DMS53 (cell line): ENCODE data around the gene OTOG.
A peak's percentile ranks its signal among the peaks of the same experiment; 100 is the strongest.

Source experiments
- DNase-seq: peaks from one replicate; lab custom pipeline; 2025; lab: John Stamatoyannopoulos, UW

The OTOG gene

DNA sequence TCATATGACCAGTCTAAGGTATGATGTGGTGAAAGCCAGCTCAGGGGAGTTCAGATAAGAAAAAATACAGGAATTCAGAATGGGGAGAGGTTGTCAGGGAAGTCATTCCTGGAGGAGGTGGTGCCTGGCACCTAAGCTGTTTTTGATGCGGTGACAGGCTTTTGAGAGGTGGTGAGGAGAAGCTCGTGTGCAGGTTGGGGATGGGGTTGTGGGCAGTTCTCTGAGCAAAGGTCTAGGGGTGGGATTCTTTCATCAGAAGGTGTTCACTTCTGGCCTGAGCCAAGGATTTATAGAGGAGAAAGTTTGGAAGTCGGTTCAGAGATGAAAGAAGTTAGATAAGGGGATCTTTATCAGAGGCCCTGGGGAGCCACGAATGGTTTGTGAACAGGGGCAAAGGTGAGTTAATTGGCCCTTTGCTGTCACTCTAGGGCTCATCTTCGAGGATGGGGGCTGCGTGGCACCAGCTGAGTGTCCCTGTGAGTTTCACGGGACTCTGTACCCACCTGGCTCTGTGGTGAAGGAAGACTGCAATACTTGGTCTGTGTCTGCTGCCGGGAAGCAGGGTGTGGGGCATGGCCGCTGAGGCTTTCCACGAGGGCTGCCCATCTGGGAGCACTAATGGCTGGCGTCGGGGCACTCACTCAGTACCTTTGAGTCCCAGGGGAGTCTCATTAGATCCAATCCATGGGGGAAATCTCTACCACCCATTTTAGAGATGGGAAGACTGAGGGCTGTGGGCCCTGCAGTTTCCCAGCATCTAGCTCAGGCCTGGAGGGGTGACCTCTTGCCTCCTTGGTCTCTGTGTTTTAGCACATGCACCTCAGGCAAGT is 13.4 kb downstream of the OTOG start:
- DNase-seq: no peak

DNA sequence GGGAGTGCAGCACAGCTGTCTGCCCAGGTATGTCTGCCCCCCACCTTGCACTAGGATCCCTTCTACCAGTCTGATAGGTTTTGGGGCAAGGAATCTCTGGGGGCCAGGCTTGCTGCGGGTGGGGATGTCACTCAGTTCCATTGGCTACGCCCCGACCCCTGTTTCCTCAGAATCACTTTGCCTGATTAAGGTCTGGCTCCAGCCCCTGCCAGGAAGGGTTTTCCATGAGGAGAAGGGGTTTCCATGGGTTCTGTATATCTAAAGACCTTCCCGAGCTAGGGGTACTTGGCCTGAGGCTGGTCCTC is 14.0 kb downstream of the OTOG start:
- DNase-seq: no peak

DNA sequence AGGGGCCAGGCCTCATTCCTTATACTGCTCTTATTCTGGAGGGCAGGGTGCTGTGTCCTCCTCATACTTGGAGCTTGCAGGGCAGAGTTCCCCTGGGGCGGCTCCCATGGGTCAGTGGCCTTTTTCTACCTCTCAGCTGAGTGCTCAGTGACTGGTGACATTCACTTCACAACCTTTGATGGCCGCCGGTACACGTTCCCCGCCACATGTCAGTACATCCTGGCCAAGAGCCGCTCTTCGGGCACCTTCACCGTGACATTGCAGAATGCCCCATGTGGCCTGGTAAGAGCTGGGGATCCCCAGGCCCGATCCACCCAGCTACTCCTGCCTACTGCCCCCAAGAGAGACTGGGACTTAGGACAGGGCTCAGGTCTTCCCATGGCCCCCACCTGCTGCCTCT is 14.5 kb downstream of the OTOG start:
- no peak for DNase-seq

DNA sequence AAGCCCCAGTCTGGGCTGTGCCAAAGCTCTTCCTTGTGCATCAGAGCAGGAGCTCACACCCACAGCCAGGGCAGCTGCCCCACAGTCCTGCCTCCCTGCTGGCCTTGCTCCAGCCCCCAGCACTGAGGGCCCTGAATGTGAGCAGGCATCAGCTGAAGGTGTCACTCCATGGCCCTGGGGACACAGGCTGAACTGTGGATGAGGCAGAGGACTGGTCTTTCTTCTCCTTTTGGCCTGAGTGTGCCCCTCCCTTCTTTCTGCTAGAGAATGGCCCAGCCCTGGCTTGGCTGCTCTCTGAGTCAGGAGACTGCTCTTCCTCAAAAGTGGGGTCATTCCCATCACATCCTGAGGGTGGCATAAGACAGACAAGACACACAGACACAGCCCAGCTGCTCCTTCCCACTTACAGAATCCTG is 16.2 kb downstream of the OTOG start:
- DNase-seq: peak; percentile 54

DNA sequence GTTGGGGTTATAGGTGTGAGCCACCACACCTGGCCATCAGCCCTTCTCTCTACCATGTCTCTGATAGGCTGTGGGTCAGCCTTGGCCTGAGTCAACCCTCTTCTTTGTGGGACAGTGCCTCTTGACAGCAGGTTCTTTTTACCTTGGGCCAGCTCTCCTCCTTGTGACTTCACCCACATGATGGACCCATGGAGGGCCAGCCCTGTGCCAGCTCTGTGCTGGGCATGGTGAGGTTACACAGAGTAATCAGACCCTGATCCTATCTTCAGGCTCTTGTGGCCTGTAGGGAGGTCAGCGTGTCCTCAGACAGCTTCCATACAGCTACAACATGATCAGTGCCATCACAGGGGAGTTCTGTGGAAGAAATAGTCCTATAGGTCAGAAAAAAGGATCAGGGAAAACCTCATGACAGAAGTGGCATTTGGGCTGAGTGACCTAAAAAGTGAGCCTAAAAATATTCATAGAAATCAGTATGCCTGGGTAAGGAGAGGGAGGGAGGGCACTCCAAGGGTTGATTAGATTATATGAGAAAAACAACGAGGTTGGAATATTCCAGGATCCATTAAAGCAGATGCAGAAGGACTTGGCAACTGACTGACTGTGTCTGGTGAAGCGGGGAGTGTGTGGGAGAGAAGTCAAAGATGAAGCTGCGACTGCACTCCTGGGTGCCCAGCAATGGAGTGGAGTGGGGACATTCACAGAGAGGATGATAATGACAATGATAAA is 17.1 kb downstream of the OTOG start:
- DNase-seq: no peak

DNA sequence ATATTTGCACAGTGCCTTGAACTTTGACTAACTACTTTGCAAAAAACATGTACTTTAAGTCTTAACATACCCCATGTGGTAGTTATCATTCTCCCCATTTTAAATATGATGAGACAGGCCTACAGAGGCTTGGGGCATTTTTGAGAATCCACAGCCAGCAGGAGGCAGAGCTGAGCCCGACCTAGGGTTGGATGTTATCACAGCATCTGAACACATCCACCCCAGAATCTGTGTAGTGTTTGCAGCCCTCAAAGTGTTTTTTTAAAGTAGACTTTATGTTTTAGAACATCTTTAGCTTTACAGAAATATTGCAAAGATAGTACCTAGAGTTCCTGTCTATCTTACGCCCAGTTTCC is 17.6 kb downstream of the OTOG start:
- DNase-seq: peak; percentile 21

DNA sequence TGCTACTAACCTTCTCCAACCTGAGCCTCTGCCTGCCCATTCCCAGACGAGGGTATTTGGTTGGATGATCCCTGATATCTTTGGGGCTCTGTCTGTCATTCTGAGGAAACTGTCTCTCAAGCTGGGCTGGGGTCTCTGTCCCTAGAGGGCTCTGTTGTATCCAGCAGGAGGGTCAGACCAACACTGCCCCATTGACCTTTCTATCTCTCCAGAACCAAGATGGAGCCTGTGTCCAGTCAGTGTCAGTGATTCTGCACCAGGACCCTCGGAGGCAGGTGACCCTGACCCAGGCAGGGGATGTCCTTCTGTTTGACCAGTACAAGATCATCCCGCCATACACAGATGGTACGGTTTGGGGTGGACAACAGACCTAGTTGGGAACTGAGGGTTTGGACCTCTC is 21.9 kb downstream of the OTOG start:
- DNase-seq: no peak

DNA sequence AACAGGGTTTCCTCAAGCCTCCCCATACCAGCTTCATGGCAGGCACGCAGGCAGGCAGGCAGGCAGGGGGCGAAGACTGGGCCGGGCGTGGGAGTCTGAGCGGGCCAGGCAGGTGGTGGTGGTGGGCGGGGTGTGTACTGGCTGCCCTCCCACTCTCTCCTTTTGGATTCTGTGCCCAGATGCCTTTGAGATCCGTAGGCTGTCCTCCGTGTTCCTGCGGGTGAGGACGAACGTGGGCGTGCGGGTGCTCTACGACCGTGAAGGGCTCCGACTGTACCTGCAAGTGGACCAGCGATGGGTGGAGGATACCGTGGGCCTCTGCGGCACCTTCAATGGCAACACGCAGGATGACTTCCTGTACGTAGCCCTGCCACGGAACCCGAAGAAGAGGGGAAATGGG is 23.0 kb downstream of the OTOG start:
- DNase-seq: no peak

DNA sequence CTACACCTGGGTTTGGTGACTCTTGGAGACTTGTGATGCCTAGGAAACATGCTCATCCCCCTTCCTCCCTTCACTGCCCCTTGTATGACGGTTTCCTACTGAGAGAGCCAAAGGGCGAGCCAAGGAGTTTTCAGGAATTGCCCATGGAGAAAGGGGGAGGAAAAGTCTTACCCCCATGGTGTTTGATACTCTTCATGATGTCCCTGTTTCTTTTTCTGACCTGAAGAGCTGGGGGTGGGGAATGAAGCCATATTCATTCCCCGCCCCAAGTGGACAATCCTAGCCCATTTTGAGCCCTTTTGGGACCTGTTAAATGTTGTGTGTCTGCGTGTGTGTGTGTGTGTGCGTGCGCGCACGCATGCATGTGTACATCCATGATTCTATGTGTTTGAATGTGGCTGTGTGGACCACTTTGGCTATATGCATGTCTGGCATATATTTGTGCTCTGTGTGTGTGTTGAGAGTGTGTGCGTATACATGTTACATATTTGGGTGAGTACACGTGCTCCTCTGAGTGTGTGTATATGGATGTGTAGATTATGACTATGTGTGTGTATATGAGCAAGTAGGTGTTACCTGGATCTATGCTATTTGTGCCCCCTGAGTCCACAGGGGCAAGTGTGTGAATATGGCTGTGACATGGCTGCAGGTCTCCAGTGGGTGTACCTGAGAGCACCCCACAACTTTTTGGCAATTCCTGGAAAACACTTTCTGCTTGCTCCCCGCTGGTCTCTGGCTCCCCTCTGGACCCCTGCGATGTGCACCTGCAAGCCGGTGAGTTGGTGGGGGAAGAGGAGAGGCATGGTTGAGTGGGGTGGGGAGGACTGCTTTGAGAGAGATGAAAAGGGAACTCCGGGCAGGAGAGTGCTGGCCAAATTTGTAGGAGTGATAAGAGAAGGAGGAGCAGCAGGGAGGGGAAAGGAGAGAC is 24.6 kb downstream of the OTOG start:
- no peak for DNase-seq

DNA sequence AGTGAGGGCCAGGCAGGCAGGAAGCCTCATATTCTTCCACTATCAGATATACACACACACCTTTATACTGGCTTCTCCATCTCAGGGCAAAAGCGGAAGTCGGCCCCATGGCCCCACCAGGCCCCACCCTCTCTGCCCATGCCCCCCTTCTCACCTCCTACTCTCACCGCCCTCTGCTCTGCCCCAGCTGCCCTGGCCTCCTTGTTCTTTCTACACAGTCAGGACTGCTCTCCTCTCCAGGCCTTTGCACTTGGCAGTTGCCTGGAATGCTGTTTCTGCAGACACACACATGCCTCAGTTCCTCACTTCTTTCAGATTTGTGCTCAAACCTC is 25.3 kb downstream of the OTOG start:
- DNase-seq: no peak

DNA sequence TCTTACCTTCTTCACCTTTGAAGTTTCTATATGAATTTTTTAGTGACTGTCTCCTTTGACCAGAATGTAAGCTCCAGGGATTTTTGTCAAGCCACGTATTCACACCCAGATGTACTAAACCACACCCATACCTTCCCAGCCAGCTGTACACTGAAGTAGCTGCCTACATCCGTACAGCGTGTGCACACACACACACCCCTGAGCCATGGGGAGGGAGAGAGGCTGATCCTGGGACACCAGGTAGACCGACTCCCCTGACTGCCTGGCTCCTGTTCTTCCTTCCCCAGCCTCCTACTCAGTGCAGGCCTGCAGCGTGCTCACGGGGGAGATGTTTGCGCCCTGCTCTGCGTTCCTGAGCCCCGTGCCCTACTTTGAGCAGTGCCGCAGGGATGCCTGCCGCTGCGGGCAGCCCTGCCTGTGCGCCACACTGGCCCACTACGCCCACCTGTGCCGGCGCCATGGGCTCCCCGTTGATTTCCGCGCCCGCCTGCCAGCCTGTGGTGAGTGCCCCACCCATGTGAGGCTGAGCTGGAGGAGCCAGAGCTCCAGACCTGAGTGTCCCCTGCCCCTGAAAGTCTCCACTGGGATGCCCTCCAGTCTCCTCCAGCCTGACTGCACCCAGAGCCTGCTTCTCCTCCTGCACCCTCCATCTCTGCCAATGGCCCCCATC is 25.9 kb downstream of the OTOG start:
- DNase-seq: no peak

DNA sequence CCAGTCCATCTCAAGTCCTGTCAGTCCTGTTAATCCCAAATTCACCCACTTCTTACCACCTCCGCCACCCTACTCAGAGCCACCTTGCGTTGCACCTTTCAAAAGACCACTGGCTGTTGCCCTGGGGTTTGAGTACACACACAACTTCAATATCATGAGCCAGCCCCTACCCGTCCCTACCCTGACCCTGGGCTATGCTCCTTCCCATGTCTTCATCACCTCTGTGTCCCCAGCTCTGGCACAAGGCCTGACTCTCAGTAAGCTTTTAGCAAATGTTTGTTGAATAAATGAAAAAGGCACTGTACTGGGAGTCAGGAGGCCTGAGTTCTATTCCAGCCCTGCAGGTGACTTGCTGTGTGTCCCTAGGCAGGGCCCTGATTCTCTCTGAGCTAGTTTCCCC is 26.5 kb downstream of the OTOG start:
- no peak for DNase-seq

DNA sequence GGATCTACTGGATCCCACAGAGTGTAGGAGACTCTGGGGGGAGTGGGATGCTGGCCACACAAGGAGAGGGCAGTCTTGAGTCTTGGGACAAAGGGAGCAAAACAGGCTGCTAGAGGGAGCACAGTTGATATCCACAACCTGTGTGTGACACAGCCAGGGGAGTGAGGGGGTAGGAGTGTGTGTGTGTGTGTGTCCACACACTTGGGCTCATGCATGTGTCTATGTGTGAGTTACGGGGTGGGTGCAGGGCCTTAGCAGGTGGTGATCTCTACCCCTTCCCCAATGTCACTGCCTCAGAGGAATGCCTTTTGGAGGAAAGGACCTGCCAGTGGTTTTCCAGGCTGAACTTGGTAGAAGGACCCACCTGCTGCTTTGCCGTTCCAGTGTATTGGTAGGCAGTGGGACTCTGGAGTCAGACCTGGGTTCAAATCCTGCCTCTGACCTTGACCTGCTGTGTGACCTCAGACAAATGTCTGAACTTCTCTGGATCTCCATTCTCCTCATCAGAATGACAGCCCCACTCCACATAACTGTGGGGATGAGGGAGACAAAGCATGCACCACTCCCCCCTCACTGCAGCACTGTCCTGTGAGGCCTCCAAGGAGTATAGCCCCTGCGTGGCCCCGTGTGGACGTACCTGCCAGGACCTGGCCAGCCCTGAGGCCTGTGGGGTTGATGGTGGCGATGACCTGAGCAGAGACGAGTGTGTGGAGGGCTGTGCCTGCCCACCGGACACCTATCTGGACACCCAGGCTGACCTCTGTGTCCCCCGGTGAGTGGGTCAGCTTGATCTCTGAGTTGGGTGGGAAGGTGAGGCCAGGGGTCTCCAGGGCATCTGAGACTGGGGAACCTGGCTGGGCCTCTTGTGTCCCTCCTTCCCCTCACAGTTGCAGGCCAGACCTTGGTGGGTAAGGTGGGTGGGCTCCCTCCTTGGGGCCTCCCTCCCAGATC is 27.4 kb downstream of the OTOG start:
- DNase-seq: no peak

DNA sequence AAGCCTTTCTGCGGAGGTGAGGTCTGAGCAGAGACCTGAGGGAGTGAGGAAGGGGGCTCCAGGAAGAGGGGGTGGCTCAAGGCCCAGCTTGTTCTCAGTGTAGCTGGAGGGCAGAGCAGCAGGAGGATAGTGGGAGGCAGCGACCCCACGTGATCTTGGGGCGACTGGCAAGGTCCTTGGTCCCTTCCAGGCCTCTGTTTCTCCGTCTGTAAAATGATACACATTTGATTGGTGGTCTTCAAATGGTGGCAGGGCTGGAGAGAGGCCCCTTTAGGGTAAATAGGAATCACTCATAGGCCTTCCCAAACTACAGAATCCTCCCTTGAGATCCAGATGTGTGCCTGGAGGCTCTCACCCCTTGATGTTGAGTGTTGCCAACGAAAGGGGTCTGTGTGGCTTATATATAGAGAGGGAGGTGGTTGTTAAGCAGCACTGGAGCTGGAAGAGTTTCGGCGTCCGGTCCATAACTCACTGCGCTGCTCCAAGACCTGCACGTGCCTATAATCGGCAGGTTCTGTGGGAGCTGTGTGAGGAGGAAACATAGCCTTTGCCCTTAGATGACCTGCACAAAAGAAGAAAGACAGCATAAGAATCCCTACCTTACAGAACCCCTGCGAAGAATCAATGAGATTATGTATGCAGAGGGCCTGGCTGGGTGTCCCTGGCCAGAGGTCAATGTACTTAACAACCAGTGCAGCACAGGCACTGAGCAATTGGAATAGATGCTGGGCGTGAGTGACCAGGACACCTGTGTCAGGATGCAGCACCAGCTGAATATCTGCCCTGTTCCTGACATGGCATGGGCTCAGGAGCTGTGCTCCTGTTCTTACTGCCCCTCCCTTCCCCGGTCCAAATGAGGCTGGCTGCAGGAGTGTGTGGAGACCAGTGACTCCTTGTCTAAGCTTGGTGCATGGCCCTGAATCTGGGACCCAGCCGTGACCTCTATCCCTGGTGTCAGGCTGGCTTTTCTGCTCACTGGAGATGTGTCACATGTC is 28.7 kb downstream of the OTOG start:
- DNase-seq: no peak

DNA sequence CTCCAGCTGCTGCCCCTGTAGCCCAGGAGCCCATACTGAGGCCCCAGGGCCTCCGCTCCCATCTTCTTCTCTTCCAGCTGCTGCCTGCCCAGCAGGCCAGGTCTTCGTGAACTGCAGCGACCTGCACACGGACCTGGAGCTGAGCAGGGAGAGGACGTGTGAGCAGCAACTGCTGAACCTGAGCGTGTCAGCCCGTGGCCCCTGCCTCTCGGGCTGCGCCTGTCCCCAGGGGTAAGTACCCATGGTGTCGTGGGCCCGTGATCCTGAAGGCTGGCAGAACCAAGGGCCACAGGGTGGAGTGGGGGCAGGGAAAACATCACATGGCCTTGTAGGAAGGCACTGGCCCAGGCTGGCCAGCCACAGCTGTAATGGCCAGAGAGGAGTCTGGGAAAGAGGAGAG is 31.2 kb downstream of the OTOG start:
- no peak for DNase-seq

DNA sequence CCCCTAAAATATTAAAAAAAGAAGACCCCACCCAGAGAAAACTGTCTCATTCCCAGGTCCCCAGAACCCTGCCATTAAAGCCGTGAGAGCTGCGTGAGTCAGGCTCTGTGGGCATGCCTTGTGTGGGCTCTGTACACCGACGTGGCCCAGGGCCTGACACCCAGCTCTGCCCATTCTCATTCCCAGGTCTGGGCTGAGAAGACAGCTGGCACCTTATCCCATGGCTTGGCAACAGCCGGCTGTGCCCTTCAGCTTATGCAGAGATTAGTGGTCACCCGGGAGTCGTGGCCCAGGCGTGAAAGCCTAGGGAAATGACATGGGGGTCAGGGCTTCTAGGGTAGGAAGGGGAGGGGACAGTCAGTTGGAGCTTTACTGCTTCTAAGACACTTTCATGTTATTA is 31.9 kb downstream of the OTOG start:
- no peak for DNase-seq

DNA sequence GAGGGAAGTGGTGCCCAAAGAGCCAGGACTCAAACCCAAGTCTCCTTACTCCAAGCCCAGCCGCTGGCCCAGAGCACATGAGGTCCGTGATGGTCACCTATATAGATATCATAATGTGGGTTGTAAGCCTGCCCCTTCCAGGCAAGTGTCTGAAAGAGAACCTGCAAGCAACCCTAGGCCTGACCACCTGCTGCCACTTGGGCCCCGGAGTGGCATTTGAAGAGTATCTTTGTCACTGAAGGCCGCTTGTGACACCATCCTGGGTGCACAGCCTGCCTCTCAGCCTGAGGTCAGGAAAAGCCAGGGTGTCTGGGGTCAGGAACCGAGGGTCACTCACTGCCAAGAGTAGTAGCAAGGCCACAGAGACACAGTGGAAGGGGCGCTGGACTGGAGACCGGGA is 32.4 kb downstream of the OTOG start:
- DNase-seq: no peak

DNA sequence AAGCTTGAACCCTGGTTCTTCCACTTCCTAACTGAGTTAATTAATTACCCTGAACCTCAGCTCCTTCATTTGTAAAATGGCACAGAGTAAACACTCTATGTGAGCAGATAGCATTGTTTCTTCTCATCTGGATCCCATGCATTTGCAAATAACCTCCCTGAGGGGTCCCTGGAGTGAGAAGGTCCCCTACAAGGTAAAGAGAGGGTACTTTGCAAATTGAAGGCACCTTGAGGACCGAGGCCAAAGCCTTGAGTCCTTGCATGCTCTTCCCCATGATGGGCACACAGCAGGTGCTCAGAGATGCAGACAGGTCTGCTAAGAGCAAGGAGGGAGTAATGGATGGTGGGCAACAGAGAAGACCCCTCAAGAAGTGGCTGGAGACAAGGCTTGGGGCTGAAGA is 33.2 kb downstream of the OTOG start:
- no peak for DNase-seq

DNA sequence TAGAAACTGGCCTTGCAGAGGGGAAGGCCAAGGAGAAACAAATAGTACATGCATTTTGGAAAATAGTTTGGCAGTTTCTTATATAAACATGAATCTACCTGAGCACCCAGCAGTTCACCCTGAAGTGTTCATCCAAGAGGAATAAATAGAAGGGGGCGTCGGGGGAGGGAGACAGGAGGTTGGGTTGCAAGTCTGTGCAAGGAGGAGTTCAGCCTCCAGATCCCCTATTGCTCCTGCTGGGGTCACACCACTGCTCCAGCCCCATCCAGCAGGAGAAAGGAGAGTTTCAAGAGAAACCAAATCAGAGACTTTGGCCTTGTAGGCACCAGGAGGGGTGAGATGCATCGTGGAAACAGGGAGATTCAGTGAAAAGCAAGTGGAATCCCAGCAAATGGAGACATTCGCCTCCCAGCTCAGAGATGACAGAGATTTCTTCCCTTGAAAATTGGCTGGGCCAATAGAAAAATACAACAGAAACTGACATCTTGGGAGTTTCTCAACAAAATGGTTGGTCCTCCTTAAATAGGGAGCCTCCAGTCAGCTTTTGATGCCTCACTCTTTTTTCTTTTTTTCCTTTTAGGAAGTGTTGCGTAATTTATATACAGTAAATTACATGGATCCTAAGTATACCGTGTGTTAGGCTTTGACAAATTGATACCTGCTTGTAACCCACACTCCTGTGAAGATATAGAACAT is 34.1 kb downstream of the OTOG start:
- no peak for DNase-seq

DNA sequence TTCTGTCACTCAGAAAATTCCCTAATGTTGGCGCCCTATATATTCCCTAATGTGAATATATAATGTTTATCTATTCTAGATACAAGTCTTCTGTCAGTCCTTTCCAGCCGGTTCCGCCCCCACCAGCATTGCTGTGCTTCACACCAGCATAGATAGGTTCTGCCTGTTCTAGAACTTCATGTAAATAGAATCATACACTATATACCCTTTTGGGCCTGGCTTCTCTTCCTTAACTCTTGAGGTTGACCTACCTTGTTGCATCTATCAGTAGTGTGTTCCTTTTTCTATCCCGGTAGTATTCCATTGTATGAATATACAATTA is 34.6 kb downstream of the OTOG start:
- no peak for DNase-seq
